ENCODE results near the gene COMP. TPM values are rescaled to one million over a fixed set of nuclear protein-coding genes. Genes with fewer than 3 reads are reported as not detected.

Gene COMP
- total RNA-seq, 1 donor from 2014 or later = 1.7 TPM

DNA sequence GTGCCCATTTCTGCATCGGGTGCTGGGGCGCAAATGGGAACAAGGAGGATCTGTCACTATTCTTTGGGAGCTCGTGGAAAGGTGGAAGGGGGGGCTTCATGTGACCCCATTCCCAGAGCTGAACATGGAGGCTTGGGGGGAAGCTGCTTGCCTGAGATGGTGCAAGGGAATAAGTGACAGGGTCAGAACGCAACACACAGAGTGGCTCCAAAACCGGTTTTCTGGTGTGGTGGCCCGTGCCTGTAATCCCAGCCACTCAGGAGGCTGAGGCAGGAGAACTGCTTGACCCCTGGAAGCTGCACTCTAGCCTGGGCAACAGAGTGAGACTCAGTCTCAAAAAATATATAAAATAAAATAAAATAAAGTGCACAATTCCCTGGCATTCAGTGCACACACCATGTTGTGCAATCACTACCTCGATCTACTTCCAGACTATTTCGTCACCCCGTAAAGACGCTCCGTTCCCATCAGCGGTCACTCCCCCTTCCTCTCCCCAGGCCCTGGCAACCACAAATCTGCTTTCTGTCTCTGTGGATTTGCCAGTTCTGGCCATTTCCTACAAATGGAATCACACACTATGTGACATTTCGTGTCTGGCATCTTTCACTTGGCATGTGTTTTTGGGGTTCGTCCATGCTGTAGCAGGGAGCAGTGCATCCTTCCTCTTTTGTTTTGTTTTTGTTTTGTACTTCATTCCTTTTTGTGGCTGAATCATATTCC lies 18.2 kb upstream of the COMP start:
- FAIRE-seq = no peak
- no peak overlapping the region for H3K4me2 ChIP-seq (ENCODE audit: low read length)

DNA sequence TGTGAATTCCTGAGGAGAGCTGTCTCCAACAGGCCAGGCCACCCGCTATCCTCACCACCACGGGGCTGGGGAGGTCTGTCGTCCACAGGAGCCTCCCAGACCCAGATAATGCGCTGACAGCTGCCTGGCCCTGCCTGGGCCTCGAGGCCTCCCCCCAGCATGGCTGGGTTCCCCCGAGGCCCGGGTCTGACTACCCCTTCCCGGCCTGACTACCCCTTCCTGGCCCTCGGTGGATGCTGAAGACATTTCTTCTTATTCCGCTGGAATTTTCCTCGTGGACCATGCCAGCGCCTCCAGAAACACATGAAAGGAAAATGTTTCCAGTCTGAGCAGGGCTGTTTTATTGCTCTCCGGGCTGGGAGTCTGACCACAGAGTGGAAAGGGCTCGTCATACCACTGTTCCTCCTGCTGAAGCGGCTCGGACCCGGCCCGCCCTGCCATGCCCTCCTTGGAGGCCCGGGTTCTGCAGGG lies 16.8 kb upstream of the COMP start:
- Mint-ChIP-seq H3K36me3 (ENCODE audit: low read depth, unreplicated experiment) (no peaks in the 10 kb centered on the region), H3K27me3 (ENCODE audit: low read depth, unreplicated experiment) (peaks cover 45% of the 10 kb centered on the region), H3K27ac (ENCODE audit: unreplicated experiment) (no peak overlapping the region), H3K4me1 (ENCODE audit: low read depth, unreplicated experiment) (no peaks in the 10 kb centered on the region), H3K4me3 (ENCODE audit: unreplicated experiment) (no peak overlapping the region), H3K9me3 (ENCODE audit: unreplicated experiment) (no peaks in the 10 kb centered on the region)
- no peaks in the 10 kb centered on the region for H3K9me3 ChIP-seq (ENCODE audit: insufficient read depth, low read depth, low read length)
- H3K4me3 ChIP-seq (ENCODE audit: insufficient read depth, low read depth, low read length) = no peak overlapping the region
- no peak overlapping the region for H3K27ac ChIP-seq (ENCODE audit: low read depth, low read length)
- H3K4me2 ChIP-seq (ENCODE audit: low read length) = no peak overlapping the region
- no peaks in the 10 kb centered on the region for H4K20me1 ChIP-seq (ENCODE audit: insufficient read depth, low read length)
- no peaks in the 10 kb centered on the region for H3K79me2 ChIP-seq (ENCODE audit: insufficient read depth, low read length)
- H2AFZ ChIP-seq (ENCODE audit: low read depth, low read length) = no peak overlapping the region
- H3K27me3 ChIP-seq (ENCODE audit: insufficient read depth, low read length) = peaks cover 8% of the 10 kb centered on the region
- no peaks in the 10 kb centered on the region for H3K36me3 ChIP-seq (ENCODE audit: insufficient read depth, low read length)
- no peak for DNase-seq (ENCODE audit: low read depth)
- no peaks in the 10 kb centered on the region for H3K4me1 ChIP-seq (ENCODE audit: insufficient read depth, low read length)
- TF ChIP-seq, protein P1, sequence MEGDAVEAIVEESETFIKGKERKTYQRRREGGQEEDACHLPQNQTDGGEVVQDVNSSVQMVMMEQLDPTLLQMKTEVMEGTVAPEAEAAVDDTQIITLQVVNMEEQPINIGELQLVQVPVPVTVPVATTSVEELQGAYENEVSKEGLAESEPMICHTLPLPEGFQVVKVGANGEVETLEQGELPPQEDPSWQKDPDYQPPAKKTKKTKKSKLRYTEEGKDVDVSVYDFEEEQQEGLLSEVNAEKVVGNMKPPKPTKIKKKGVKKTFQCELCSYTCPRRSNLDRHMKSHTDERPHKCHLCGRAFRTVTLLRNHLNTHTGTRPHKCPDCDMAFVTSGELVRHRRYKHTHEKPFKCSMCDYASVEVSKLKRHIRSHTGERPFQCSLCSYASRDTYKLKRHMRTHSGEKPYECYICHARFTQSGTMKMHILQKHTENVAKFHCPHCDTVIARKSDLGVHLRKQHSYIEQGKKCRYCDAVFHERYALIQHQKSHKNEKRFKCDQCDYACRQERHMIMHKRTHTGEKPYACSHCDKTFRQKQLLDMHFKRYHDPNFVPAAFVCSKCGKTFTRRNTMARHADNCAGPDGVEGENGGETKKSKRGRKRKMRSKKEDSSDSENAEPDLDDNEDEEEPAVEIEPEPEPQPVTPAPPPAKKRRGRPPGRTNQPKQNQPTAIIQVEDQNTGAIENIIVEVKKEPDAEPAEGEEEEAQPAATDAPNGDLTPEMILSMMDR (IDR thresholded peaks at IDR 0.05; ENCODE audit: insufficient read depth, low read depth, low read length) = no peak
- TF ChIP-seq EZH2 (IDR thresholded peaks at IDR 0.05; ENCODE audit: insufficient read depth, low read length) = no peak
- FAIRE-seq = no peak
- no peak overlapping the region for H3K9ac ChIP-seq (ENCODE audit: low read length)

More for the DNA sequence above, 18.2 kb upstream of the COMP start:
- H2AFZ ChIP-seq (ENCODE audit: low read depth, low read length) = no peak overlapping the region
- Mint-ChIP-seq H3K36me3 (ENCODE audit: low read depth, unreplicated experiment) (no peaks in the 10 kb centered on the region), H3K4me3 (ENCODE audit: unreplicated experiment) (no peak overlapping the region), H3K27ac (ENCODE audit: unreplicated experiment) (no peak overlapping the region), H3K9me3 (ENCODE audit: unreplicated experiment) (no peaks in the 10 kb centered on the region), H3K4me1 (ENCODE audit: low read depth, unreplicated experiment) (no peaks in the 10 kb centered on the region), H3K27me3 (ENCODE audit: low read depth, unreplicated experiment) (peaks cover 43% of the 10 kb centered on the region)
- H3K4me1 ChIP-seq (ENCODE audit: insufficient read depth, low read length) = no peaks in the 10 kb centered on the region
- H3K9ac ChIP-seq (ENCODE audit: low read length) = no peak overlapping the region
- TF ChIP-seq, protein P1 (IDR thresholded peaks at IDR 0.05; ENCODE audit: insufficient read depth, low read depth, low read length) = no peak
- no peak for TF ChIP-seq EZH2 (IDR thresholded peaks at IDR 0.05; ENCODE audit: insufficient read depth, low read length)
- DNase-seq (ENCODE audit: low read depth) = peak; percentile 42
- peaks cover 12% of the 10 kb centered on the region for H3K27me3 ChIP-seq (ENCODE audit: insufficient read depth, low read length)
- H3K4me3 ChIP-seq (ENCODE audit: insufficient read depth, low read depth, low read length) = no peak overlapping the region
- H3K36me3 ChIP-seq (ENCODE audit: insufficient read depth, low read length) = no peaks in the 10 kb centered on the region
- no peaks in the 10 kb centered on the region for H3K9me3 ChIP-seq (ENCODE audit: insufficient read depth, low read depth, low read length)
- no peaks in the 10 kb centered on the region for H3K79me2 ChIP-seq (ENCODE audit: insufficient read depth, low read length)
- no peak overlapping the region for H3K27ac ChIP-seq (ENCODE audit: low read depth, low read length)
- no peaks in the 10 kb centered on the region for H4K20me1 ChIP-seq (ENCODE audit: insufficient read depth, low read length)

DNA sequence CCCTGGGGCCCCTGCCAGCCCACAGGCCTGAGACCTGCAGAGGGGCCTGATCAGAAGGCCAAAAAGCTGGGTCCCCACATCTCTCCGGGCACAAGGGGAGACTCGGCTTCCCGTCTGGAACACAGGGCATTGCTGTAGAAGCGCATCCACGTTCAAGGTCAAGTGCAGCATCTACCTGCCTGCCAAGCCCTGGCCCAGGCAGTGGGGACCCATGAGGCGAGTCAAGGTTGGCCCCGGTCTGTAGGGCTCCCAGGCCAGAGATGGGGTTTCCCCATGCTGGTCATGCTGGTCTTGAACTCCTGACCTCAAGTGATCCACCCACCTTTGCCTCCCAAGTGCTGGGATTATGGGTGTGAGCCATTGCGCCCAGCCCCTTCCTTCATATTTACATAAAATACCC lies 13.5 kb upstream of the COMP start:
- Mint-ChIP-seq H3K4me3 (ENCODE audit: unreplicated experiment) (no peak overlapping the region), H3K27me3 (ENCODE audit: low read depth, unreplicated experiment) (peaks cover 52% of the 10 kb centered on the region), H3K4me1 (ENCODE audit: low read depth, unreplicated experiment) (no peaks in the 10 kb centered on the region), H3K27ac (ENCODE audit: unreplicated experiment) (no peak overlapping the region), H3K36me3 (ENCODE audit: low read depth, unreplicated experiment) (no peaks in the 10 kb centered on the region), H3K9me3 (ENCODE audit: unreplicated experiment) (no peaks in the 10 kb centered on the region)
- no peaks in the 10 kb centered on the region for H3K36me3 ChIP-seq (ENCODE audit: insufficient read depth, low read length)
- H3K9ac ChIP-seq (ENCODE audit: low read length) = no peak overlapping the region
- no peak overlapping the region for H2AFZ ChIP-seq (ENCODE audit: low read depth, low read length)
- no peak overlapping the region for H3K4me2 ChIP-seq (ENCODE audit: low read length)
- H3K27me3 ChIP-seq (ENCODE audit: insufficient read depth, low read length) = peaks cover 14% of the 10 kb centered on the region
- no peaks in the 10 kb centered on the region for H3K79me2 ChIP-seq (ENCODE audit: insufficient read depth, low read length)
- TF ChIP-seq, protein P1 (IDR thresholded peaks at IDR 0.05; ENCODE audit: insufficient read depth, low read depth, low read length) = no peak
- TF ChIP-seq EZH2 (IDR thresholded peaks at IDR 0.05; ENCODE audit: insufficient read depth, low read length) = no peak
- H3K4me3 ChIP-seq (ENCODE audit: insufficient read depth, low read depth, low read length) = no peak overlapping the region
- no peaks in the 10 kb centered on the region for H3K4me1 ChIP-seq (ENCODE audit: insufficient read depth, low read length)
- no peaks in the 10 kb centered on the region for H3K9me3 ChIP-seq (ENCODE audit: insufficient read depth, low read depth, low read length)
- no peak overlapping the region for H3K27ac ChIP-seq (ENCODE audit: low read depth, low read length)
- no peak for DNase-seq (ENCODE audit: low read depth)
- no peak for FAIRE-seq
- H4K20me1 ChIP-seq (ENCODE audit: insufficient read depth, low read length) = no peaks in the 10 kb centered on the region
